ENCODE results near the gene PRR32.
"Not testable (repeated sequence)": the region's sequence is repeated elsewhere in the genome, so short reads cannot be mapped to it uniquely, and the experiment has no call there.

The PRR32 gene

GRCh38 chrX:126819429-126819828 is at the start of gene PRR32:
PRR32 (plus strand) TSS chrX:126819729; CDS start chrX:126819844, 115 bp downstream.
- no peaks in the 10 kb centered on the region for H3K9me3 ChIP-seq
- H3K36me3 ChIP-seq, result no peaks in the 10 kb centered on the region
- H3K27ac ChIP-seq, result no peak within 1 kb of the TSS
- no peak for TF ChIP-seq CTCF (IDR thresholded peaks at IDR 0.05)
- no peaks in the 10 kb centered on the region for H3K4me1 ChIP-seq (ENCODE audit: control insufficient read depth in 1 of 2, insufficient read depth in 1 of 2, low read depth in 1 of 2, low read length in 1 of 2)
- no peak within 1 kb of the TSS for H3K4me3 ChIP-seq (ENCODE audit: low read depth in 1 of 2, low read length in 1 of 2)
- H3K27me3 ChIP-seq, result no peaks in the 10 kb centered on the region

- Histone ChIP-seq H3K36me3 (no peaks in the 10 kb centered on the region), H3K27ac (no peak overlapping the region), H3K27me3 (no peaks in the 10 kb centered on the region), H3K4me1 (ENCODE audit: control insufficient read depth in 1 of 2, insufficient read depth in 1 of 2, low read depth in 1 of 2, low read length in 1 of 2) (no peaks in the 10 kb centered on the region), H3K9me3 (no peaks in the 10 kb centered on the region), H3K4me3 (ENCODE audit: low read depth in 1 of 2, low read length in 1 of 2) (no peak overlapping the region)
- TF ChIP-seq CTCF (IDR thresholded peaks at IDR 0.05), result no peak
These were observed 49.4 kb upstream of the PRR32 start for GRCh38 chrX:126770179-126770578.

- H3K9me3 ChIP-seq, result no peaks in the 10 kb centered on the region
- H3K27ac ChIP-seq, result no peak overlapping the region
- H3K4me1 ChIP-seq (ENCODE audit: control insufficient read depth in 1 of 2, insufficient read depth in 1 of 2, low read depth in 1 of 2, low read length in 1 of 2), result no peaks in the 10 kb centered on the region
- H3K4me3 ChIP-seq (ENCODE audit: low read depth in 1 of 2, low read length in 1 of 2), result no peak overlapping the region
- no peaks in the 10 kb centered on the region for H3K36me3 ChIP-seq
- no peaks in the 10 kb centered on the region for H3K27me3 ChIP-seq
- TF ChIP-seq CTCF (IDR thresholded peaks at IDR 0.05), result no peak
These were observed 34.0 kb upstream of the PRR32 start for GRCh38 chrX:126785539-126785938.

GRCh38 chrX:126799059-126799458 is 20.5 kb upstream of the PRR32 start:
- Histone ChIP-seq H3K36me3 (no peaks in the 10 kb centered on the region), H3K27ac (no peak overlapping the region), H3K4me3 (ENCODE audit: low read depth in 1 of 2, low read length in 1 of 2) (no peak overlapping the region), H3K27me3 (no peaks in the 10 kb centered on the region), H3K9me3 (no peaks in the 10 kb centered on the region), H3K4me1 (ENCODE audit: control insufficient read depth in 1 of 2, insufficient read depth in 1 of 2, low read depth in 1 of 2, low read length in 1 of 2) (no peaks in the 10 kb centered on the region)
- TF ChIP-seq CTCF (IDR thresholded peaks at IDR 0.05), result no peak

- not testable (repeated sequence) for H3K27ac ChIP-seq
These were observed 12.7 kb upstream of the PRR32 start for GRCh38 chrX:126806784-126807183.

GRCh38 chrX:126815806-126816205 is 3.7 kb upstream of the PRR32 start:
- H3K4me1 ChIP-seq (ENCODE audit: control insufficient read depth in 1 of 2, insufficient read depth in 1 of 2, low read depth in 1 of 2, low read length in 1 of 2), result no peaks in the 10 kb centered on the region
- TF ChIP-seq CTCF (IDR thresholded peaks at IDR 0.05), result no peak
- no peaks in the 10 kb centered on the region for H3K36me3 ChIP-seq
- H3K4me3 ChIP-seq (ENCODE audit: low read depth in 1 of 2, low read length in 1 of 2), result no peak overlapping the region
- no peak overlapping the region for H3K27ac ChIP-seq
- no peaks in the 10 kb centered on the region for H3K27me3 ChIP-seq
- no peaks in the 10 kb centered on the region for H3K9me3 ChIP-seq

More at GRCh38 chrX:126806784-126807183, 12.7 kb upstream of the PRR32 start:
- not testable (repeated sequence) for H3K4me1 ChIP-seq (ENCODE audit: control insufficient read depth in 1 of 2, insufficient read depth in 1 of 2, low read depth in 1 of 2, low read length in 1 of 2); H3K9me3 ChIP-seq; H3K4me3 ChIP-seq (ENCODE audit: low read depth in 1 of 2, low read length in 1 of 2); H3K36me3 ChIP-seq; H3K27me3 ChIP-seq
